Type B pancreatic cell (in vitro differentiated cells): ENCODE measurements around the gene TMEM213. TPM values are rescaled to one million over a fixed set of nuclear protein-coding genes. Genes with fewer than 3 reads are reported as not detected.

Experiments
- DNase-seq: peaks from one replicate; pipeline ENCODE4 v3.0.0; 2021; ENCODE audit warnings: mixed read lengths; ENCODE audit not compliant: unreplicated experiment; ENCODE audit errors: extremely low spot score
- H3K27ac Mint-ChIP-seq: 2 replicates; pipeline ENCODE4 v1.8.0; 2021; ENCODE audit warnings: mild to moderate bottlenecking, mixed read lengths
- H3K27me3 Mint-ChIP-seq: 2 replicates; pipeline ENCODE4 v1.8.0; 2021; ENCODE audit warnings: mixed read lengths
- H3K36me3 Mint-ChIP-seq: 2 replicates; pipeline ENCODE4 v1.8.0; 2021; ENCODE audit warnings: mixed read lengths
- H3K4me1 Mint-ChIP-seq: one replicate; pipeline ENCODE4 v1.8.0; 2021; ENCODE audit warnings: mixed read lengths; ENCODE audit not compliant: unreplicated experiment
- H3K4me3 Mint-ChIP-seq: 2 replicates; pipeline ENCODE4 v1.8.0; 2021; ENCODE audit warnings: mild to moderate bottlenecking, mixed read lengths
- H3K9me3 Mint-ChIP-seq: 2 replicates; pipeline ENCODE4 v1.8.0; 2021; ENCODE audit warnings: mixed read lengths
- CTCF ChIP-seq: fragments of 200-600 bp; sonication (generic); conservative IDR thresholded peaks from 2 replicates; pipeline ENCODE4 v1.5.0; 2021; ENCODE audit warnings: antibody characterized with exemption, mild to moderate bottlenecking
- total RNA-seq: library from RNA; stranded (reverse); gene quantifications from 2 replicates; pipeline ENCODE4 v1.2.1, GENCODE V29; 2021; ENCODE audit warnings: low replicate concordance

The TMEM213 gene
- total RNA-seq, 1 donor from 2014 or later, result not detected

- no peak overlapping the region for H3K4me3 Mint-ChIP-seq
- no peaks in the 10 kb centered on the region for H3K9me3 Mint-ChIP-seq
- no peaks in the 10 kb centered on the region for H3K27me3 Mint-ChIP-seq
- no peak for TF ChIP-seq CTCF
- DNase-seq, result no peak
- peaks cover 27% of the 10 kb centered on the region for H3K36me3 Mint-ChIP-seq
- H3K4me1 Mint-ChIP-seq, result peaks cover 5% of the 10 kb centered on the region
- no peak overlapping the region for H3K27ac Mint-ChIP-seq
These were observed 78.0 kb downstream of the TMEM213 start for GRCh38 chr7:138875794-138876193.

- no peak overlapping the region for H3K27ac Mint-ChIP-seq
These were observed 78.5 kb downstream of the TMEM213 start for GRCh38 chr7:138876326-138876725.

GRCh38 chr7:138878051-138878450 lies 80.3 kb downstream of the TMEM213 start:
- Mint-ChIP-seq H3K4me3 (no peak overlapping the region), H3K36me3 (peaks cover 28% of the 10 kb centered on the region), H3K9me3 (no peaks in the 10 kb centered on the region), H3K27me3 (no peaks in the 10 kb centered on the region), H3K4me1 (peaks cover 1% of the 10 kb centered on the region), H3K27ac (no peak overlapping the region)
- no peak for DNase-seq
- no peak for TF ChIP-seq CTCF

More at GRCh38 chr7:138876326-138876725, 78.5 kb downstream of the TMEM213 start:
- H3K4me3 Mint-ChIP-seq, result no peak overlapping the region
- TF ChIP-seq CTCF, result no peak
- no peak for DNase-seq
- no peaks in the 10 kb centered on the region for H3K27me3 Mint-ChIP-seq
- H3K36me3 Mint-ChIP-seq, result peaks cover 24% of the 10 kb centered on the region
- H3K4me1 Mint-ChIP-seq, result peaks cover 5% of the 10 kb centered on the region
- H3K9me3 Mint-ChIP-seq, result no peaks in the 10 kb centered on the region

- no peaks in the 10 kb centered on the region for H3K4me1 Mint-ChIP-seq
- H3K9me3 Mint-ChIP-seq, result no peaks in the 10 kb centered on the region
- H3K27me3 Mint-ChIP-seq, result no peaks in the 10 kb centered on the region
- H3K36me3 Mint-ChIP-seq, result peaks cover 26% of the 10 kb centered on the region
- no peak overlapping the region for H3K4me3 Mint-ChIP-seq
- H3K27ac Mint-ChIP-seq, result no peak overlapping the region
- DNase-seq, result no peak
- TF ChIP-seq CTCF, result no peak
These were observed 81.1 kb downstream of the TMEM213 start for GRCh38 chr7:138878856-138879255.

- Mint-ChIP-seq H3K4me3 (no peak overlapping the region), H3K36me3 (peaks cover 27% of the 10 kb centered on the region), H3K9me3 (no peaks in the 10 kb centered on the region), H3K27ac (no peak overlapping the region), H3K4me1 (no peaks in the 10 kb centered on the region), H3K27me3 (no peaks in the 10 kb centered on the region)
- no peak for TF ChIP-seq CTCF
- no peak for DNase-seq
These were observed 81.6 kb downstream of the TMEM213 start for GRCh38 chr7:138879356-138879755.
